Right ventricle myocardium inferior (tissue), 1 donor: Measurements from ENCODE around the gene TTC7B. TPM values are rescaled to one million over a fixed set of nuclear protein-coding genes. Genes with fewer than 3 reads are reported as not detected.
A peak's percentile ranks its signal among the peaks of the same experiment; 100 is the strongest.

Experiments
- ATAC-seq: fragments of 200-7000 bp; cut with Tn5 transposase; one replicate; pipeline ENCODE4 v1.9.1; 2020; ENCODE audit warnings: mild to moderate bottlenecking, moderate library complexity
- DNase-seq: peaks from one replicate; pipeline ENCODE4 v3.0.0; 2021; ENCODE audit errors: missing footprints
- intact Hi-C: fragments of 100-400 bp; cut with DNase I; formaldehyde crosslinking; loops from one replicate; pipeline ENCODE4 v1.11.0; 2022
- total RNA-seq: library from RNA; stranded (reverse); fragmentation: NEBNext Ultra II Directional; extraction: Animal tissue kit (Norgen Biotek cat#: 25700); gene quantifications from one replicate; pipeline ENCODE4 v1.2.1, GENCODE V29; 2021
- donor health status: DM: no; HTN: yes; CAD: no; lungs with severe emphysema.

TTC7B gene
- total RNA-seq, 1 donor from 2014 or later: 67.5 TPM

DNA sequence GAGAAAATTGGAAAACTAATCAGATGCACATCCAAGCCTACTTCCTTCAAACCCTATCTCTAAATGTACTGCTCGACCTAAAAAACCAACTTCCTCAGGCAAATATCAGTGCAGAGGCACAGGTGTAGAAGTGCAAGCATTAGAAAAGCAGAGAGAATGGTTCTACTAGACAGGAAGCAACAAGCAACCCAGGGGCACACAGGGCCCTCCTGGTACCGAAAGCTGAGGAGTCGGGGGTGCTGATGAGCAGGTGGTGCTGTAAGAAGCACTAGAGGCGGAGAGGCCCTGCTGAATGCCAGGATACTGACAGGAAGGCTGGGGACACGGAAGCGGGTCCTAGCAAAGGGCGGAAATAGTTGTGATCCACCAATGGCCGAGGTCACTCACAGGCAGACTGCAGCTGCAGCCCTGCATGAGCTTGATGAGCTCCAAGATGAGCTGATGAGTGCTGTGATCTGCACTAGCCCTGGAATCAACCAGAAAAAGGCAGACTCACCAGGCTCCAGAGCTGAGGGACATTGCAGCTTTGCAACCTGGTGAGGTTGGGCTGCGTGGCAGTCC is 85.9 kb downstream of the TTC7B start:
- DNase-seq (no peak), ATAC-seq (no peak)
- intact Hi-C loops: no loop called here

DNA sequence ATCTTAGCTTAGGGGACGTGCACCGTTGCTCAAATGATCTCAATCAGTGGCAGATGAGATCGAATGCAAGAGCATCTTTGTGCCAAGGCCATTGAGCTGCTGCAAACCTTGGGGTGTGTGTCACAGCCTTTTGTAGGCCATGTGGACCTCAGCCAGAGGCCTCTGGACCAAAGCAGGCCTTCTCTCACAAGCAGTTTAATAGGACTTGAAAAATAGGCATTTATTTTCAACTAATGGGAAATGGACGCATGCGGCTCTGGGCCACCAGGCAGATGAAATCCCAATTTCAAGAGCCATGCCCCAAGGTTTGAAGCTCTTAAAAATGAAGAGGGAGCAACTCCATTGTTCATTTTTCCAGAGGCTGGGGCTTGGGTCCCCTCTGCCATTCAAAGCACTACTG is 87.3 kb downstream of the TTC7B start:
- no peak for DNase-seq
- intact Hi-C loops: no loop called here
- ATAC-seq: no peak

DNA sequence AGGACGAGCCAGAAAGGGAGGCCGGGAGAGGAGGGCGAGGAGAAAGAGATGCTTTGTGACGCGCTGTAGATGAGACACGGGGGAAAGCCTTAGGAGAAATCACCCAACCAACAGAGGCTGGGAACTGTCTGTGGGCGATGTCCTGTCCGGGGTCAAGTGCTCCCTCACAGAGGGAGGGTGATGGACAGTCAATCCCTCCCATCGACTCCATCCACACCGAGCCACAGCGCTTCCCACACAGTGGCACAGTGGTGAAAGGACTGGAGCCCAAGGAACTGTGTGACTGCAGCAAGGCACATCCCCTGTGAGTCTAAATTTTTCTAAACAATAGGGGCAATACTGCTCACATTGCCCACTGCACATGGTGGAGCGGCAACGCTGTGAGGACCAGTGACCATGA is 89.1 kb downstream of the TTC7B start:
- intact Hi-C loops: no loop called here
- ATAC-seq (no peak), DNase-seq (no peak)

DNA sequence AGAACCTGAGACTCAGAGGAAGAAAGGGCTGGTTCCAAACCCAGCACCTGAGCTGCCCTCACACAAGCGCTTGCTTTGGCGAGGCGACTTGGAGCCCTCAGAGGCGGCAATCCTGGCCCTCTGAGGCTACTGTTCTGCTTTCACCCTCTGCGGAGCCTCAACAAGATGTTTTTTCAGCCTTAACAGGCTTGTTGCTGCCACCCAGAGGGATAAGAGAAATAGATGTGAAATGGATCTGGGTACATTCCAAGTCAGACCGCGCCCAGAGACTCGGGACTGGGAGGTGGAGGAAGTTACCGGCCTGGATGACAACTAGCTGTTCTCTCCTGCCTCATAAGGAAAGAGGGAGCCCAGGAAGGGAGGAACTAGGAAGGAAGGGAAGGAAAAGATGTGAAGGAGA is 89.6 kb downstream of the TTC7B start:
- peak; percentile 32 for ATAC-seq
- DNase-seq: no peak
- intact Hi-C loops: no loop called here

DNA sequence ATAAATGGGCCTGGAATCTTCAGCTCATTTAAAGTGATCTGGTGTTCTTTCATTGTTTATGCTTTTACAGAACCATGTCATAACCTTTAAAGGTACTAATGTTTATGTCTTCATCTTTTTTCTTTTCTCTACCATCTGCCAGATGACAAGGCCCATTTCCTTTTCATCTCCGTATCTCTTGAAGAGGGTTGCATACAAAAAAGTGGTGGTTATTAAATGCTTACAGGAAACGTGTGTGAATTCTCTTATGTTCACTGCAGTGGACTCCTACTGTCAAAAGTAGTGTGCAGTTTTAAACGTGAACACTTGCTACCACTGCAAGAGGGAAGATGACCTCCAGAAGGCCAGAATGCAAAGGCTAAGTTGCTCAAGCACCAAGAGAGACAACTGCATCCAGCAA is 91.4 kb downstream of the TTC7B start:
- ATAC-seq (no peak), DNase-seq (no peak)
- intact Hi-C loops: loop anchor here (5.0 kb wide), 1 partner anchor 32 kb away; no protein-coding TSS in a partner anchor

DNA sequence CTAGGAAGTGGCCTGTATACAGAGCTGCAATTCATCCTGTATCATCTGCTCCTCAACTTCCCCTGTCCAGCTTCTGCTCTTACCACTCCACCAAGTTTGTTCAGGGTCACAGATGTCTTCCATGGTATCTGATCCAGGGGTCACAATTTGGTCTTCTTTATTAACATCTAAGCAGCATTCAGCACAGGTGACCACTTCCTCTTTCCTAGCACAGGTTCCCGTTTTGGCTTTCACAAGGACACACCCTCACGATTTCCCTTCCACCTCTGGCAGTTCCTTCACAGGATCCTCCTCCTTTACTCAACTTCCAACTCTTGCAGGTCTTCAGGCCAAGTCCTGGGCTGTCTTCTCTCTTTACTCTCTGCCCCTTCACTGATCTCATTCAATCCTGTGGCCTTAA is 93.6 kb downstream of the TTC7B start:
- DNase-seq (no peak), ATAC-seq (no peak)
- intact Hi-C loops: loop anchor here (5.0 kb wide), 1 partner anchor 35 kb away; no protein-coding TSS in a partner anchor

DNA sequence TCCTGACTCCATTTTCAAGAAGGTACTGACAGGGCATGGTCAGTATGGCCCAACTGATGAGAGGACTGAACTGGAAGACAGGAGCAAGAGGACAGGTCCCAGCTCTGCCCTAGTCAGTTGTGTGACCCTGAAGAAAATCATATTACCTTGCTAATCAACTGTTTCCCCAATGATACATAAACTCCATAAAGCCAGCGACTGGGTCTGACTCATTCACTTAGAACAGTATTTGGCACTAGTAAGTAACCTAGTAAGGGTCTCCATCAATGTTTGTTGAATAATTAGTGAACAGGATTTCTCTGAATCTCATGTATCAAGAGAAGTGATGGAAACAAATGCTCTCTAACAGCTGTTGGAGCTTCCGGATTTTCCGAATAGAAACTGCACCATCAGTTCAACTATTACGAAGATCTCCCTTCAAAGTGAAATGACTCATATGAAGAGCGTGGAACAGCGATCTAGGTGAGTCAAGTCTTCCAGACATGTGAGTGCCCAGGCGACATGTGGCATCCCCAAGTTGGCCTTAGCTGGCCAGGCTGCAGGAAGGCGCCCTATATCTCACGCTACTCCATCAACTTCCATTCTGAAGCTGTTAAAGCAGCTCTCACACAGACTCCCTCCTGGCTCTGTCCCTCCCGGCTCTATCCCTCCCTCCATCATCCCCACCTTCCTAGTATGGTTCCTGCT is 94.5 kb downstream of the TTC7B start:
- ATAC-seq (no peak), DNase-seq (no peak)
- intact Hi-C loops: loop anchor here (5.0 kb wide), 1 partner anchor 36 kb away; no protein-coding TSS in a partner anchor

DNA sequence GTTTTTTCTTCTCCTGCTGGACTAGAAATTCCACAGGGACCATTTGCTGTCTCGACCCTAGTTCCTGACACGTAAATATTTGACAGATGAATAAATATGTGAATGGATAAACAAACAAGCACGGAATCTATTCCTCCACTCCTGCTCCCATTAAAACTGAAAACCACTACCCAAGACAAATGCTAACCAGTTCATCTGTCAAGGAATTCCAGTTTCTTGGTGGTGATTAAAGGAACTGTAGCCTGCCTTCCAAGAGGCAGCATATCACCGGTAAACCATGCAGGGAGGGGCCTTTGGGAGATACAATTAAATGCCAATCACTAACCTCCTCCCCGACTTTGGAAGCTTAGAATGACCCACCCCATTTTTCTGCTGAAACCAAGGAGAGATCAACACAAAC is 95.4 kb downstream of the TTC7B start:
- DNase-seq (no peak), ATAC-seq (no peak)
- intact Hi-C loops: loop anchor here (5.0 kb wide), 1 partner anchor 36 kb away; no protein-coding TSS in a partner anchor

DNA sequence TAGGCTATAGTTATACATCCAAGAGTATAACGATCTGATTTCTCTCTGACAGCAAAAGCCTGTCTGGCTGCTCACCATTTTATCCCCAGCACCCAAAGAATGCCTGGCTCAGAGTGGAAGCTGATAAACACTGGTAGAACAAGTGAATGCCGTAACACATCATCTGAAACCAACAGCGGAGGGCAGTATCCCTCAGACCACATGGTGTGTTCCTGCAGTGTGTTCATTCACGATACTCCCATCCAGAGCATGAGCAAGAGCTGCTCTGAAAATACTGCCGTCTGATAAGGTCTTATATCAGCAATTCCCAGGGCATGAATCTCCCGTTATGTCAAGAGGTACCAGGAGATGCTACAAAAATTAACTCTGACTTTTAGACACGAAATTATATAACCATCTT is 95.9 kb downstream of the TTC7B start:
- intact Hi-C loops: loop anchor here (5.0 kb wide), 1 partner anchor 37 kb away; no protein-coding TSS in a partner anchor
- DNase-seq: no peak
- ATAC-seq: peak; percentile 74

DNA sequence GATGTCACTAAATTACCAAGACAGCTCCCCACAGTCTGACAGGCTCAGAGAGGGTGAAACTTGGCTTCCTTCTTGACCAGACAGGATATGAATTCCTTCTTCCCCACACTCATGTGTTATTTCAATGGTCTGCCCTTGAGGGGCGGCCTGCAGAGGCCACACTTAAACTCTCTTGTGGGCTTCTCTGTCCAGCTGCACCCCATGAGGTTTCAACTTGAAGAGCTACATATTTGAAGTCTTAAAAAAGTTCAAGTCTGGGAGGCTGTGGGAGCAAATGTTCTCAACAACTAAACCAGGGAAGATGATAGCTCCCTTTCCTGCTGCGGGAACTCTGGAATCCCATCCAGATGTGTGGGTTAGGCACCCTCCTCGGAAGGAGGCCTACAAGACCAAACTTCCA is 98.3 kb downstream of the TTC7B start:
- no peak for ATAC-seq

DNA sequence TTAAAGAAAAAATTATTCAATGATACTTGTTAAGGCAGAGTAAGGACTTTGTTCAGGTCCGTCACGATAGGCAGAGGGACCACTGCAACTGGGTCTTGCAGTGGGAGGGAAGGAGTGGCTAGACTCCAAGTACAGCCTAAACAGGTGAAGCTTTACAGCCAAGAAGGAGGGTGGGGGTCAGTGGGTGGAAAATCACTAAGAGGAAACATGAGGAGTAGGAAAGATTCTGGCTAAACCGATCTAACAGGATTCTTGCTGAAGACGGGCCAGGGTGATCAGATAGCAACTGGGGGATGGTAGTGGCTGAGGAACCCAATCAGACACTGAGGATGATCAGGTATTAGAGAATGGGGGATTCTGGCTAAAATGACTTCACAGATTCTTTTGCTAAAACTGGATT is 100.2 kb downstream of the TTC7B start:
- ATAC-seq: no peak
- DNase-seq: no peak
- intact Hi-C loops: no loop called here

More for the DNA sequence above, 98.3 kb downstream of the TTC7B start:
- intact Hi-C loops: no loop called here
- no peak for DNase-seq

DNA sequence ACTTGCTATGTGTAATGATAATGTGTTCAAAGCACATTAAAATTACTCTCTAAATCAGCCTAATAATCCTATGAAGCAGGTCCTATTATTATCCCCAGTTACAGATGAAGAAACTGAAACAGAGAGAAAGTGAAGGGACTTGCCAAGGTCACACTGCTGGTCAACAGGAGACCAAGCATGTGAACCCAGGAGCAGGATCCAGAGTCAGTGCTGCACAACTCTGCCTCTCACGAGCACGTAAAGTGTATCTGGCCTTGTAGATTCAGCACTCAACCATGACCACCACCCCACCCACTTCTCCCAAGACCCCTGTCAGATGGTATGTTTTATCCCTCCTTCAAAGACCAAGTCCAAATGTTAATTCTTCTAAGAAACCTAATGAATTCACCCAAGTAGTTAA is 100.7 kb downstream of the TTC7B start:
- DNase-seq: no peak
- no peak for ATAC-seq
- intact Hi-C loops: no loop called here

DNA sequence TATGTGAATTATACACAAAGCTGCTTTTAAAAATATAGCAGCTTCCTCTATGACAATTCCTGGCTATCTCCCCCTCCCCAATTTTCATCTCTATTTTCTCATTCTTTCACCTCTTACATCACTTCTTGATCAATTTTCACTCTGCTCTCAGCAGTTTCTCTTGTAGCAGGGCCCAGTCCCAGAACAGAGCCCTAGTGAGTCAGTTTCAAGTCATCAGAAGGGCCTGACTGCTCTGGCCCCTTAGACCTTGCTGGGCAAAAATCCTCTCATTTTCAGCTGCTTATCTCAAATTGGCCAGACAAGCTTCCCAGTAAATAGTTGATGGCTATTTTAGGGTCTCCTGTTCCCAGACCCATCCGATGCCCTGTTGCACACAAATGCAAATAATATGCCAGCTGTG is 101.4 kb downstream of the TTC7B start:
- DNase-seq (no peak), ATAC-seq (no peak)
- intact Hi-C loops: no loop called here

DNA sequence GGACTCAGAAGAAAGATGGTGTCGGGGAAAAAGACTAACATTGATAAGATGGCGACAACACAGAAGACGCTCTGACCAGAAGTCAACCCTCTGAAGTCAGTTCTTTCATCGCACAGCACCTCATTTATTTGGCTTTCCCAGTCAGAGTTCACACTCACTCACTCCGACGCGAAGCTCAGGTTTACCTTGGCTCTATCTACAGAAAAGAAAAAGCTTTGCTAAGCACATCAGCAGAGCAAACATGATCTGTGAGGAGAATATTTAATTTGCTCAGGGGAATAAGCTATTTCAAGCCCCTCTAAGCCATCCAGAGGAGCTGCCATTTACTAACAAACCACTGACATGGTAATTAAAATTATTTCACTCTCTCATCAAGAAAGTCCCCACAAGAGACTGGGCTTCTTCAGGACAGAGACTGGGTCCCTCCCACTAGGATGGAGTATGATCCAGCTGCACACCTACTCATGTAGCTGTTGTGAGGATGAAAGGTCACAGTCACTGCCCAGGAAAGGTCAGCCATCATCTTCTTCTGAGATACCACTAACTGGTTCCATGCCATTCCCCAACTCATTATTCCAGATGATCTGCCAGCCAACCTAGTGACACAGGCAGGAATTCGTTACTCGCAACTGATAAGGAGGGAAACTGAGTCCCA is 111.4 kb downstream of the TTC7B start:
- intact Hi-C loops: no loop called here
- ATAC-seq (no peak), DNase-seq (no peak)

DNA sequence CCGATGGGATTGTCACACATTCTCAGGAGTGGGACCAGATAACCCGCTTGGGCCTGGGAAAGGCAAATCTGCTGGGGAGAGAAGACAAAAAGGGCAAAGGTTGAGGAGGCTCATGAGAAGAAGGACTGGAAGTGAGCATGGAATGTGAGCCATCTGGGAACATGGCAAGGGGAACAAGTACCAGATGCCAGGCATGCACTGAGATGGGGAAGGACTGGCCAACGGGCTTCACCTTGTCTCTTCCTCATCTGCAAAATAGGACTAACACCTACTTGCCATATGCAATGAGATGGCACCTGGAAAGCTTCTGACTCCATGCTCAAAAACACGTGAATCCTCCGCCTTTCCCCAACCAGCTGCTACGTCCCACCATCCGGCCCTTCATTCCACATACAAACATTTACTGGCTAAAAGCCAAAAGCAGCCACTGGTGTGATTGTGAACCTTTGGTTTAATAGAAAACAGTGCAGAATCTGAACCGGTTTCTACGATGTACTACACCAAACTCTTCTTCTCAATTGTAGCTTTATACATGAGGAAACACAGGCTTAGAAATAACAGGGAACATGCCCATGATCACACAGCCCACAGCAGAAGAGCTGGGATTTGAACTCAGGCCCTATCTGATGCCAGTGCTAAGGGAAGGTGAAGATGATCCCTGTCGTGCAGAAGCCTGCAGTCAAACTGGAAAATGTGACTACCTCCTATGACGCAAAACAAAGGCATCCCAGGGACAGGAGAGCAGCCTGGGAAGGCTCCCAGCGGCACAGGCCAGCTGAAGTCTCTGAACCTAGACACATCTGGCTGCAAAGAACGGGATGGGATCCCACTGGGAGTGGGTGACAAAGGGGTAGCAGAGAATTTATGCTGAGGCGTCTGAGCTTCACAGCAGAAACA is 112.1 kb downstream of the TTC7B start:
- no peak for ATAC-seq
- intact Hi-C loops: no loop called here
- no peak for DNase-seq

DNA sequence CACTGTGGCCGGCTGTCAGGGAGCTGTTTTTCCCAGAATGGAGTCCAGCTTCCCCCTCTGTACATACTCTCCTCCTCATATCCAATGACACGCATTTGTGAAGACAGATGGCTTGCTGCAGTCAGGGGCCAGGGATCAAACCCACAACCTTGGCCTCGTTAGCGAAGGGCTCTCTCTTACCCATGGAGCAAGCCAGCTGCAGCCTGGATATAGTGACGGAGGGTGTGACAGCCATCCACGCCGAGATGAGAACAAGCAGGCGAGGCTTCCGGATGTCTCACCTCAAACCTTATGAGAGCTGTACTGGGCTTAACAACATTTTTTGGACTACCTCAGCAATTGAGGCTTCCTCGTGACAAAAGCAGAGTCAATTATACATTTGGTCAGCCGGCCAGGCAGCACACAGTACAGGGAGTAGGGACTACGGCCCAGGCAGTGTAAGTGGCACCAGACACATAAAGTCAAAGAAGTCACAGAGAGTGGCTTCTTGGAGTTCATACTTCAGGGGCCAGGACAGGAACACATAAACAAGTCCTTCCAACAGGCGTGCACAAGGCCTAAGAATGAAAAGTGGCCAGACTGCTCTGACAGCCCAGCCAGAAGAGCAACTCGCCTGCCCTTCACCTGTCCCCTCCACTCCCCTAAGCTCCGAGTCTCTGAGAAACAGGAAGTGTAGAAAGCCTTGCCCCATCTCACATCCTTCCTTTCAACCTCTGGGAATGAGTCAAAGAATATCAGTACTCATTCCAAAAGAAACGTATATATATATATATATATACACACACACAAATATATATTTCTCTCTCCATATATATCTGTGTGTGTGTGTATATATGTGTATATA is 115.1 kb downstream of the TTC7B start:
- no peak for ATAC-seq
- no peak for DNase-seq
- intact Hi-C loops: no loop called here

DNA sequence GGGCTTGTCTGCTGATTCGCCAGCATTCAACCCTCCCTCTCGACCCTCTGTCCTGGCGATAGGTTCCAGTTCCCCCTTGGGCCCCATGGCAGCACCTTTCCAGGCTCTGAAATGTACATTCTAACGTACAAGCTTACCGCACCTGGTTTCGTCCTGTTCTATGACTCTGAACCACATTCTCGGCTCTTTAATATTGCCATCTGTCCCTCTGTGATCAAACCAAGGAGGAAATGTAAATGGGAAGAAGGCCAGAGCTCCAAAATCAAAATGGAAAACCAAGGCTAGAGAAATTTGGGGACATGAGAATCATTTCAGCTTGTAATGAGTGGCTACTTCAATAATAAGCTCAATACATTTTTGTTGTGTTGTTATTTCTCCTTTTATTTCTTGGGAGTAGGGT is 117.2 kb downstream of the TTC7B start:
- intact Hi-C loops: loop anchor here (2.0 to 5.0 kb wide), 5 partner anchors 60 to 397 kb away; no protein-coding TSS in a partner anchor
- ATAC-seq: no peak
- no peak for DNase-seq

DNA sequence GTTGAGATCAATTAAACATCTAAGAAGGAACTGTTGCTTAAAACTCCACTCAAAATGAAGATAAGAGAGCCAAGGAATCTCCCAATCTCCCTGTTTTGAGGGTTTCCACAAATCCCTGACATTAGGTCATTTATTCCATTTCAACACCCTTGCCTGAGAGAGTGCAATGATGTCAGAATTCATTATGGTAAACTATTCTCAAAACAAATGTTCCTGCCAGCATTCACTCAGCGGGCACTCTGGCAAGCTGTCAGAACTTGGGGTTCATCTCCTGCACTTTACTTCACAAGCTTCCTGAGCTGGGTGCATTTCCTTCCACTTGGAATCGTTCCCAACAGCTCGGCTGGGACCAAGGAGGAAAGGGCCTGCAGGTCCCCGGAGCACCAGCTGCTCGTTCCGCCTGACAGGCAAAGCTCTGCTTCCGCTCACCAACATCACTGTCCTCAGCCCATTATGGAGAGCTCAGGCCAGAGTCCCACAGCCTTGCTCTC is 117.8 kb downstream of the TTC7B start:
- peak; percentile 75 for DNase-seq
- ATAC-seq: peak; percentile 78
- intact Hi-C loops: loop anchor here (2.0 to 5.0 kb wide), 5 partner anchors 60 to 396 kb away; no protein-coding TSS in a partner anchor
